Muscle of leg (tissue), 11 donors: ENCODE data around the gene TMED7. TPM values are rescaled to one million over a fixed set of nuclear protein-coding genes. Genes with fewer than 3 reads are reported as not detected.
A peak's percentile ranks its signal among the peaks of the same experiment; 100 is the strongest.

Experiments used
- DNase-seq: peaks from one replicate; pipeline ENCODE4 v3.0.0; 2013
- H3K27ac ChIP-seq: one replicate; pipeline ENCODE4 v1.5.1; 2013; ENCODE audit warnings: mild to moderate bottlenecking, low read length, control low read depth
- H3K27me3 ChIP-seq: one replicate; pipeline ENCODE4 v1.6.1; 2013; ENCODE audit warnings: low read length; ENCODE audit not compliant: control insufficient read depth, insufficient read depth
- H3K36me3 ChIP-seq: one replicate; pipeline ENCODE4 v1.6.1; 2013; ENCODE audit warnings: low read length; ENCODE audit not compliant: control insufficient read depth, insufficient read depth
- H3K4me1 ChIP-seq: one replicate; pipeline ENCODE4 v1.6.1; 2013; ENCODE audit warnings: low read length; ENCODE audit not compliant: control insufficient read depth, insufficient read depth
- H3K4me3 ChIP-seq: one replicate; pipeline ENCODE4 v1.5.1; 2013; ENCODE audit warnings: low read length, control low read depth
- H3K9me3 ChIP-seq: replicated peaks from 2 replicates; pipeline ENCODE4 v1.6.1; 2013; ENCODE audit warnings: low read depth, low read length; ENCODE audit not compliant: control insufficient read depth
- WGBS: methylation state at CpG from one replicate; pipeline ENCODE4 v1.1.5; 2013; ENCODE audit warnings: missing lambda C conversion rate; ENCODE audit not compliant: insufficient coverage; 5-methylcytosine and 5-hydroxymethylcytosine counted together
- polyA plus RNA-seq, 8 donors: library from polyadenylated mRNA; unstranded; fragments of 120-200 nt; gene quantifications; one replicate each; pipeline versions ENCODE4 v1.2.1 to v1.2.3, GENCODE V29; 2013; ENCODE audit warnings: inconsistent platforms in 1 of 8, low replicate concordance in 1 of 8; ENCODE audit not compliant: insufficient read length in 8 of 8, insufficient read depth in 1 of 8
- total RNA-seq: library from RNA; stranded (reverse); fragments of 120-200 nt; gene quantifications from one replicate; pipeline ENCODE4 v1.2.4, GENCODE V29; 2013

TMED7 gene
- total and polyA plus RNA-seq, 9 donors = 49.3 to 79.6 (median 61.7) TPM

GRCh38 chr5:115636008-115636407 lies 10.2 kb upstream of the TMED7 start:
- no peaks in the 10 kb centered on the region for H3K9me3 ChIP-seq
- WGBS = no CpG with 5 or more reads among the region's 1 CpG
- no peaks in the 10 kb centered on the region for H3K27me3 ChIP-seq
- H3K27ac ChIP-seq = no peak overlapping the region
- H3K4me1 ChIP-seq = peaks cover 2% of the 10 kb centered on the region
- H3K36me3 ChIP-seq = no peaks in the 10 kb centered on the region
- no peak for DNase-seq
- H3K4me3 ChIP-seq = no peak overlapping the region

- Histone ChIP-seq H3K9me3 (no peaks in the 10 kb centered on the region), H3K36me3 (no peaks in the 10 kb centered on the region), H3K4me3 (peak overlapping the region; percentile 24), H3K4me1 (peaks cover 2% of the 10 kb centered on the region), H3K27me3 (no peaks in the 10 kb centered on the region), H3K27ac (peak overlapping the region; percentile 77)
- peak; percentile 93 for DNase-seq
- WGBS = 22% methylated on average over 3 of the region's 8 CpGs
Measured at GRCh38 chr5:115634343-115635132, 8.7 kb upstream of the TMED7 start.

GRCh38 chr5:115629903-115630302 lies 4.1 kb upstream of the TMED7 start:
- no peaks in the 10 kb centered on the region for H3K36me3 ChIP-seq

DNA sequence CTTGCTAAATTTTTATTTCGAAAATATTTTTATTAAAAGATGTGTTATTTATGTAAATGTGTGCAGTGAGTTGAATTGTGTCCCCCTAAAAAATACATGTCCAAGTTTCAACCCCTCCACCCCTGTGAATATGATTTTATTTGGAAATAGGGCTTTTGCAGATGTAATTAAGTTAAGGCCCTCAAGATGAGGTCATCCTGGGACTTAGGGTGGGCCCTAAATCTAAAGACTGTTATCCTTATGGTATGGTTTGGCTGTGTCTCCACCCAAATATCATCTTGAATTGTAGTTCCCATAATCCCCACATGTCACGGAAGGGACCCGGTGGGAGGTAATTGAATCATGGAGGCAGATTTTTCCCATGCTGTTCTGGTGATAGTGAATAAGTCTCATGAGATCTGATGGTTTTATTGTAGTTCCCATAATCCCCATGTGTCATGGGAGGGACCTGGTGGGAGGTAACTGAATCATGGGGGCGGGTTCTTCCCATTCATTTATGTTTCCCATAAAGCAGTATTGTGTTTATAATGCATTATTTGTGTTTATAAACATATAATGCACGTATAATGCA lies 1.5 kb upstream of the TMED7 start:
- no peak for DNase-seq
- WGBS = no CpG with 5 or more reads among the region's 5 CpGs
- H3K9me3 ChIP-seq = no peaks in the 10 kb centered on the region
- no peaks in the 10 kb centered on the region for H3K27me3 ChIP-seq
- H3K4me1 ChIP-seq = peaks cover 13% of the 10 kb centered on the region
- H3K27ac ChIP-seq = no peak overlapping the region
- no peak overlapping the region for H3K4me3 ChIP-seq
- H3K36me3 ChIP-seq = peaks cover 7% of the 10 kb centered on the region

More at GRCh38 chr5:115629903-115630302, 4.1 kb upstream of the TMED7 start:
- WGBS = no CpG with 5 or more reads among the region's 1 CpG
- H3K9me3 ChIP-seq = no peaks in the 10 kb centered on the region
- H3K4me3 ChIP-seq = no peak overlapping the region
- H3K27me3 ChIP-seq = no peaks in the 10 kb centered on the region
- no peak for DNase-seq
- no peak overlapping the region for H3K27ac ChIP-seq
- H3K4me1 ChIP-seq = peaks cover 2% of the 10 kb centered on the region

DNA sequence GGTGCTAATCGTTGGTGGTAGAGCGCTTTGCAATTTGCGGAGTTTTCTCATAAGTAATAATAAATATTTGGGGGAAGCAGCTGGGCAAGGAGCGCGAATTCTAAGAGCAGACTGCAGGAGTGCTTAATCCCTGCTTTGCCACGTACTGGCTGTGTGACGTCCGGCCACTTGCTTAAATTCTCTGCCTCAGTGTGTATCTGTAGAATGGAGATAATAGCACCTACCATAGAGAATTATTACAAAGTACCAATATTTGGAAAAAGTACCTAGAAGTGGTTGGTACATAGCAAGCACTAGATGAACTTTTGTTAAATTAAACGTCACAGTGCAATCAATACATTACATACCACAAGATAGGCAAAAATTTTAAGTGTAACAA lies 598 bp upstream of the TMED7 start:
- Histone ChIP-seq H3K4me1 (peaks cover 13% of the 10 kb centered on the region), H3K27ac (peak overlapping the region; percentile 97), H3K36me3 (peaks cover 7% of the 10 kb centered on the region), H3K27me3 (no peaks in the 10 kb centered on the region), H3K9me3 (no peaks in the 10 kb centered on the region), H3K4me3 (peak overlapping the region; percentile 57)
- peak; percentile 71 for DNase-seq
- 0% methylated on average over 2 of the region's 9 CpGs for WGBS

GRCh38 chr5:115624994-115625393 lies 842 bp downstream of the TMED7 start:
- Histone ChIP-seq H3K27ac (peak overlapping the region; percentile 97), H3K36me3 (peaks cover 7% of the 10 kb centered on the region), H3K27me3 (no peaks in the 10 kb centered on the region), H3K9me3 (no peaks in the 10 kb centered on the region), H3K4me1 (peaks cover 13% of the 10 kb centered on the region), H3K4me3 (peak overlapping the region; percentile 57)
- WGBS = no CpG with 5 or more reads among the region's 3 CpGs
- DNase-seq = peak; percentile 38

GRCh38 chr5:115623658-115624057 lies 2.2 kb downstream of the TMED7 start:
- H3K27ac ChIP-seq = no peak overlapping the region
- H3K36me3 ChIP-seq = peaks cover 7% of the 10 kb centered on the region
- no peak overlapping the region for H3K4me3 ChIP-seq
- no peak for DNase-seq
- no peaks in the 10 kb centered on the region for H3K9me3 ChIP-seq
- no peaks in the 10 kb centered on the region for H3K27me3 ChIP-seq
- no CpG with 5 or more reads among the region's 5 CpGs for WGBS
- peaks cover 13% of the 10 kb centered on the region for H3K4me1 ChIP-seq

GRCh38 chr5:115621365-115621900 lies 4.4 kb downstream of the TMED7 start:
- H3K27me3 ChIP-seq = no peaks in the 10 kb centered on the region
- no peak overlapping the region for H3K27ac ChIP-seq
- no peak for DNase-seq
- no CpG with 5 or more reads among the region's 4 CpGs for WGBS
- peaks cover 13% of the 10 kb centered on the region for H3K4me1 ChIP-seq
- peaks cover 10% of the 10 kb centered on the region for H3K36me3 ChIP-seq
- no peaks in the 10 kb centered on the region for H3K9me3 ChIP-seq
- H3K4me3 ChIP-seq = no peak overlapping the region

- peak overlapping the region; percentile 65 for H3K27ac ChIP-seq
- H3K27me3 ChIP-seq = no peaks in the 10 kb centered on the region
- WGBS = no CpG with 5 or more reads among the region's 1 CpG
- no peaks in the 10 kb centered on the region for H3K9me3 ChIP-seq
- DNase-seq = no peak
- H3K4me1 ChIP-seq = no peaks in the 10 kb centered on the region
- H3K4me3 ChIP-seq = no peak overlapping the region
- peaks cover 5% of the 10 kb centered on the region for H3K36me3 ChIP-seq
Measured at GRCh38 chr5:115616892-115617291, 8.9 kb downstream of the TMED7 start.

DNA sequence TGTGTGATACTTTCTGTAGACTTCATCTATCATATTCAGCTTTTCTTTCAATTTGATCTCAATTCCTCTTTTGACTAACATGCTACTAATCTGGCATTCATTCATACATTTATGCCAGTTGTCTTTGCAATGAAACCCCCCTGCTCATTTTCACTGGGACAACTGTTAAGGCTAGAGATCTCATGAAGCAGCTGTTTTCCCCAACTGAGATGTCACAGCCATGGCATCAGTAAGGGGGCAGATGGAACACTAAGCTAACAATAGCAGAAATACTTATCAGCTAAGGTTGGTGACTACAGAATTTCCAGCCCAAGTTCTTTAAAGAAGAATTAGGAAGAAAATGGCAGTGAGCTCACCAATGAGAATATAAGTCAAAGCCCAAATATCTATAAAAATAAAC lies 9.4 kb downstream of the TMED7 start:
- Histone ChIP-seq H3K36me3 (peaks cover 5% of the 10 kb centered on the region), H3K9me3 (no peaks in the 10 kb centered on the region), H3K27me3 (no peaks in the 10 kb centered on the region), H3K27ac (peak overlapping the region; percentile 65), H3K4me3 (no peak overlapping the region), H3K4me1 (no peaks in the 10 kb centered on the region)
- DNase-seq = peak; percentile 53
